ENCODE measurements around the gene LCORL. TPM values are rescaled to one million over a fixed set of nuclear protein-coding genes. Genes with fewer than 3 reads are reported as not detected.
A peak's percentile ranks its signal among the peaks of the same experiment; 100 is the strongest.

LCORL gene
- total and polyA plus RNA-seq, 2 of the 4 experiments (the other 2 are of a cell fraction) = 2.1 to 5.0 TPM

DNA sequence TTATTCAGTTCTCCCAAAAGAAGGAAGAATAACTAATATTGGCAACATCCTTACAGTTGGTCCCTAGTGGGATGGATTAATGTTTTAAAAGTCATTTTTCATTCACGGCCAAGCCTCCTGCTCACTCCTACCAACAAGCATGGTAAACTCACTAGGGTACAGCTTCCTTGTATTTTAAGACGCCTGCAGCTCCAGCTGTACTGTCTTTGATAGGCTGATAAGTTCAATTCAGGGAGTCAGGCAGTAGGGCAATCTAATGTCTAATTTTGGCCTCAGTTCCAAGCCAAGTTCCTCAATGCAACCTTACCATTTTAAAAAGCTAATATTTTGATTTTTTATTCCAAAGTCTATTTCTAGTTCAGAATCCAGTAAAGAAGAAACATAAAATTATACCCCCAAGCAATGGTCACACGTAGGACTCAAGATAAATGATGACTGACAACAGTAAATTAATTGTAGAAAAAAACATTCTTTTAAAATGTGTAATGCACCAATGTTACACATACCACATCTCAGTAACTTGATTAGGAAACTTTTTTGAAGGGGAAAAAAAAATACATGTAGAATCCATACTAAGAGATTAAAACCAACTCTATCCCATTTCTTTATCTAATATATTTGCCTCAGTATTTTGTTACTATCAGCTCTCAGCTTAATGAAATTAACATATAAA is 9.3 kb downstream of the LCORL start:
- no peak overlapping the region for H2BK120ac ChIP-seq (ENCODE audit: low read depth, low read length)
- H3K4me1 ChIP-seq (ENCODE audit: control insufficient read depth, insufficient read depth, low read length) = peaks cover 6% of the 10 kb centered on the region
- CTCF ChIA-PET = interaction anchor here (1.2 kb wide), 1 partner anchor 21 kb away, joined by 9 read pairs; no protein-coding TSS in a partner anchor
- BruUV-seq (replicated peaks) = no TSS peak
- H3K4ac ChIP-seq (ENCODE audit: low read depth, low read length) = no peak overlapping the region
- no peak overlapping the region for H2AFZ ChIP-seq (replicated peaks; ENCODE audit: low read length, poor library complexity)
- no peak overlapping the region for H2BK20ac ChIP-seq (ENCODE audit: low read depth, low read length)
- no peak overlapping the region for H2AK9ac ChIP-seq (replicated peaks; ENCODE audit: low read depth, low read length, poor library complexity)
- H3K4me3 ChIP-seq (ENCODE audit: insufficient read depth, low read depth, low read length) = no peak overlapping the region
- H3K23ac ChIP-seq (ENCODE audit: low read depth, low read length) = peak overlapping the region; percentile 4; the same call in 1 of the 2 replicates
- H3K9me3 ChIP-seq (ENCODE audit: control insufficient read depth, insufficient read depth, low read length) = no peaks in the 10 kb centered on the region
- ATAC-seq (ENCODE audit: low read depth) (peak; percentile 40), DNase-seq (no peak)
- H3K4me2 ChIP-seq (ENCODE audit: low read depth, low read length) = no peak overlapping the region
- no CpG with 5 or more reads among the region's 3 CpGs for WGBS, 2 experiments (ENCODE audit: extremely low coverage in 2 of 2, insufficient read length in 1 of 2)
- H4K8ac ChIP-seq (ENCODE audit: low read depth in 2 of 2, low read length in 2 of 2) = 0 out of 4 replicates have a peak overlapping the region, but pooled peaks of 1 of the 2 experiments have one; percentile 15
- no peak overlapping the region for H4K5ac ChIP-seq (ENCODE audit: low read depth, low read length)
- dilution Hi-C loops (cut with HindIII; ENCODE audit: low sequenced_read_pairs, unreplicated experiment) (no loop called here), intact Hi-C loops (cut with micrococcal nuclease) (no loop called here), in situ Hi-C loops (cut with MboI; ENCODE audit: low sequenced_read_pairs) (loop anchor here (25.0 kb wide), 1 partner anchor 425 kb away; the partner anchor contains the start of gene LAP3)
- H3K56ac ChIP-seq (ENCODE audit: extremely low read depth, insufficient read depth, low read length) = no peak overlapping the region
- peak overlapping the region; percentile 77; the same call in 1 of the 2 replicates for H3K14ac ChIP-seq (replicated peaks; ENCODE audit: low read depth, low read length)
- peaks cover 6% of the 10 kb centered on the region for H3K9me1 ChIP-seq (ENCODE audit: insufficient read depth, low read length)
- no peak overlapping the region for H2AK5ac ChIP-seq (ENCODE audit: low read depth, low read length)
- no peak overlapping the region for H2BK15ac ChIP-seq (ENCODE audit: low read depth, low read length)
- peaks cover 28 to 41% of the 10 kb centered on the region in 2 experiments for H3K79me1 ChIP-seq (ENCODE audit: low read depth in 1 of 2, low read length in 2 of 2)
- no peak overlapping the region for H4K91ac ChIP-seq (ENCODE audit: insufficient read depth, low read depth, low read length)
- H2BK5ac ChIP-seq (ENCODE audit: low read depth, low read length, poor library complexity, severe bottlenecking) = no peak overlapping the region
- POLR2A ChIA-PET (ENCODE audit: unreplicated experiment) = no interaction called here
- peaks cover 9% of the 10 kb centered on the region; the same call in 1 of the 2 replicates for H4K20me1 ChIP-seq (ENCODE audit: insufficient read depth, low read length)
- no peak overlapping the region for H3K18ac ChIP-seq (ENCODE audit: low read depth, low read length)
- no peaks in the 10 kb centered on the region for H3K36me3 ChIP-seq (ENCODE audit: control insufficient read depth, insufficient read depth, low read length)
- no peak overlapping the region for H3K27ac ChIP-seq (ENCODE audit: insufficient read depth, low read length)
- no peak overlapping the region for H3K9ac ChIP-seq (ENCODE audit: low read depth, low read length)
- no peaks in the 10 kb centered on the region for H3K27me3 ChIP-seq (ENCODE audit: control insufficient read depth, insufficient read depth, low read length)
- TF ChIP-seq NFE2L2 (IDR thresholded peaks at IDR 0.05; ENCODE audit: low read depth, low read length) (no peak), CEBPB (IDR thresholded peaks at IDR 0.05; ENCODE audit: low read depth, low read length) (no peak), MXI1 (IDR thresholded peaks at IDR 0.05; ENCODE audit: borderline replicate concordance, low read depth, low read length) (no peak), RCOR1 (IDR thresholded peaks at IDR 0.05; ENCODE audit: insufficient replicate concordance, low read length) (no peak), CHD1 (IDR thresholded peaks at IDR 0.05; ENCODE audit: low read depth, low read length) (no peak), RFX5 (IDR thresholded peaks at IDR 0.05; ENCODE audit: low read depth, low read length) (no peak), POLR2A (IDR thresholded peaks at IDR 0.05; ENCODE audit: low read depth, low read length) (no peak), RAD21 (IDR thresholded peaks at IDR 0.05; ENCODE audit: low read length) (no peak), BHLHE40 (IDR thresholded peaks at IDR 0.05; ENCODE audit: low read depth, low read length) (no peak), SMC3 (IDR thresholded peaks at IDR 0.05; ENCODE audit: low read depth, low read length) (no peak), FOS (IDR thresholded peaks at IDR 0.05; ENCODE audit: low read depth, low read length) (no peak), MAFK (IDR thresholded peaks at IDR 0.05; ENCODE audit: low read depth, low read length) (no peak)
- TF ChIP-seq, protein P1, sequence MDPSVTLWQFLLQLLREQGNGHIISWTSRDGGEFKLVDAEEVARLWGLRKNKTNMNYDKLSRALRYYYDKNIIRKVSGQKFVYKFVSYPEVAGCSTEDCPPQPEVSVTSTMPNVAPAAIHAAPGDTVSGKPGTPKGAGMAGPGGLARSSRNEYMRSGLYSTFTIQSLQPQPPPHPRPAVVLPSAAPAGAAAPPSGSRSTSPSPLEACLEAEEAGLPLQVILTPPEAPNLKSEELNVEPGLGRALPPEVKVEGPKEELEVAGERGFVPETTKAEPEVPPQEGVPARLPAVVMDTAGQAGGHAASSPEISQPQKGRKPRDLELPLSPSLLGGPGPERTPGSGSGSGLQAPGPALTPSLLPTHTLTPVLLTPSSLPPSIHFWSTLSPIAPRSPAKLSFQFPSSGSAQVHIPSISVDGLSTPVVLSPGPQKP (IDR thresholded peaks at IDR 0.05; ENCODE audit: borderline replicate concordance, low read depth, low read length) = no peak
- TF ChIP-seq, protein P2, sequence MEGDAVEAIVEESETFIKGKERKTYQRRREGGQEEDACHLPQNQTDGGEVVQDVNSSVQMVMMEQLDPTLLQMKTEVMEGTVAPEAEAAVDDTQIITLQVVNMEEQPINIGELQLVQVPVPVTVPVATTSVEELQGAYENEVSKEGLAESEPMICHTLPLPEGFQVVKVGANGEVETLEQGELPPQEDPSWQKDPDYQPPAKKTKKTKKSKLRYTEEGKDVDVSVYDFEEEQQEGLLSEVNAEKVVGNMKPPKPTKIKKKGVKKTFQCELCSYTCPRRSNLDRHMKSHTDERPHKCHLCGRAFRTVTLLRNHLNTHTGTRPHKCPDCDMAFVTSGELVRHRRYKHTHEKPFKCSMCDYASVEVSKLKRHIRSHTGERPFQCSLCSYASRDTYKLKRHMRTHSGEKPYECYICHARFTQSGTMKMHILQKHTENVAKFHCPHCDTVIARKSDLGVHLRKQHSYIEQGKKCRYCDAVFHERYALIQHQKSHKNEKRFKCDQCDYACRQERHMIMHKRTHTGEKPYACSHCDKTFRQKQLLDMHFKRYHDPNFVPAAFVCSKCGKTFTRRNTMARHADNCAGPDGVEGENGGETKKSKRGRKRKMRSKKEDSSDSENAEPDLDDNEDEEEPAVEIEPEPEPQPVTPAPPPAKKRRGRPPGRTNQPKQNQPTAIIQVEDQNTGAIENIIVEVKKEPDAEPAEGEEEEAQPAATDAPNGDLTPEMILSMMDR (conservative IDR thresholded peaks at IDR 0.05; ENCODE audit: low read depth, low read length) = no peak
- TF ChIP-seq, protein P3, sequence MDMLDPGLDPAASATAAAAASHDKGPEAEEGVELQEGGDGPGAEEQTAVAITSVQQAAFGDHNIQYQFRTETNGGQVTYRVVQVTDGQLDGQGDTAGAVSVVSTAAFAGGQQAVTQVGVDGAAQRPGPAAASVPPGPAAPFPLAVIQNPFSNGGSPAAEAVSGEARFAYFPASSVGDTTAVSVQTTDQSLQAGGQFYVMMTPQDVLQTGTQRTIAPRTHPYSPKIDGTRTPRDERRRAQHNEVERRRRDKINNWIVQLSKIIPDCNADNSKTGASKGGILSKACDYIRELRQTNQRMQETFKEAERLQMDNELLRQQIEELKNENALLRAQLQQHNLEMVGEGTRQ (IDR thresholded peaks at IDR 0.05; ENCODE audit: low read depth, low read length) = no peak
